ENCODE data around the gene RNF145.
A peak's percentile ranks its signal among the peaks of the same experiment; 100 is the strongest.

RNF145 gene

GRCh38 chr5:159257007-159257406, 47.7 kb upstream of the RNF145 start:
- TF ChIP-seq CREB1 (IDR thresholded peaks at IDR 0.05; ENCODE audit: low read depth) (no peak), YY1 (IDR thresholded peaks at IDR 0.05; ENCODE audit: low read depth) (no peak), NFIC (IDR thresholded peaks at IDR 0.05) (no peak), TCF12 (IDR thresholded peaks at IDR 0.05; ENCODE audit: low read depth) (no peak), TAF1 (IDR thresholded peaks at IDR 0.05; ENCODE audit: low read depth) (no peak), USF1 (IDR thresholded peaks at IDR 0.05) (no peak), RAD21 (IDR thresholded peaks at IDR 0.05; ENCODE audit: low read depth) (no peak), EP300 (IDR thresholded peaks at IDR 0.05; ENCODE audit: borderline replicate concordance) (no peak), EGR1 (IDR thresholded peaks at IDR 0.05) (no peak)
- TF ChIP-seq, protein P1, sequence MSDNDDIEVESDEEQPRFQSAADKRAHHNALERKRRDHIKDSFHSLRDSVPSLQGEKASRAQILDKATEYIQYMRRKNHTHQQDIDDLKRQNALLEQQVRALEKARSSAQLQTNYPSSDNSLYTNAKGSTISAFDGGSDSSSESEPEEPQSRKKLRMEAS (IDR thresholded peaks at IDR 0.05), result no peak

DNA sequence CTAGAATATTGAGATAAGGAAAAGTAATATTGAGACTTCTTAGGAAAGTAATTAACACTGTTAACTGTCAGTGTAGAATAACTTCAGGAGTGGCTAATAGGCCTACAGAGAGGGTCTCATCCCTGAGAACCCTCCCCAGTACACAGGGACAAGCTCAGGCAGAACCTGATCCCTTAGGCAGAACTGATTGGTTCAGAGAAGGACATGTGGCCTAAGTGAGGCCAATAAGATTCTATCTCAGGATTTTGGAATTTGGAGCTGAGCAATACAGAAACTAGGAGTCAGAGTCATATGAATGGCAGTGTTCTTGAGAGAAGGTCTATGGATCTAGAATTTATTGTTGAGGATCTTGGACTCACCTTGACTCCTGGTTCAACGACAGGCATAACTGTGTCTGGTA, 42.8 kb upstream of the RNF145 start:
- TF ChIP-seq, protein P1 (IDR thresholded peaks at IDR 0.05), result no peak
- TF ChIP-seq USF1 (IDR thresholded peaks at IDR 0.05), result 0 out of 2 replicates have a peak, but pooled peaks have one; percentile 35

GRCh38 chr5:159249158-159249557, 39.8 kb upstream of the RNF145 start:
- TF ChIP-seq TEAD4 (IDR thresholded peaks at IDR 0.05) (no peak), CEBPB (IDR thresholded peaks at IDR 0.05) (no peak), RAD21 (IDR thresholded peaks at IDR 0.05; ENCODE audit: low read depth) (no peak), FOXM1 (IDR thresholded peaks at IDR 0.05; ENCODE audit: borderline replicate concordance, low read depth) (no peak), EGR1 (IDR thresholded peaks at IDR 0.05) (no peak), USF1 (IDR thresholded peaks at IDR 0.05) (no peak), REST (IDR thresholded peaks at IDR 0.05; ENCODE audit: low read depth) (no peak), CREB1 (IDR thresholded peaks at IDR 0.05; ENCODE audit: low read depth) (no peak), ZBTB7A (IDR thresholded peaks at IDR 0.05; ENCODE audit: low read depth) (no peak), YY1 (IDR thresholded peaks at IDR 0.05; ENCODE audit: low read depth) (no peak), TCF12 (IDR thresholded peaks at IDR 0.05; ENCODE audit: low read depth) (no peak)

DNA sequence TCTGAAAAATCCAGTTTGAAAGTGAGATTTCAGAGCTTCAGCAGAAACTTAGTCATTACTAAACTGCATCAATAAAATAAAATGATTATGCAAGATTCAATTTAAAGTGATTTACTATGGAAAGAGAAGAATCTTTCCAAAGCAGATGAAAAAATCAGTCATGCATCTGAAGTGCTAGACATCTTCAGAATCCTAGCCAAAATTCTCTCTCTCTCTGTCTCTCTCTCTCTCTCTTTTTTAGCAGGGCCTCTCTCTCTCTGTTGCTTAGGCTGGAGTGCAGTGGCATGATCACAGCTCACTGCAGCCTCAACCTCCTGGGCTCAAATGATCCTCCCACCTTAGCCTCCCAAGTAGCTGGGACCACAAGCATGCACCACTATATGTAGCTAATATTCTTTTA, 35.5 kb upstream of the RNF145 start:
- no peak for TF ChIP-seq REST (IDR thresholded peaks at IDR 0.05; ENCODE audit: low read depth)
- no peak for TF ChIP-seq ZBTB7A (IDR thresholded peaks at IDR 0.05; ENCODE audit: low read depth)
- no peak for TF ChIP-seq NFIC (IDR thresholded peaks at IDR 0.05)
- TF ChIP-seq CREB1 (IDR thresholded peaks at IDR 0.05; ENCODE audit: low read depth), result no peak

- TF ChIP-seq EP300 (IDR thresholded peaks at IDR 0.05; ENCODE audit: borderline replicate concordance) (no peak), TCF12 (IDR thresholded peaks at IDR 0.05; ENCODE audit: low read depth) (no peak)
- TF ChIP-seq, protein P1 (IDR thresholded peaks at IDR 0.05), result no peak
These were observed 34.8 kb upstream of the RNF145 start for GRCh38 chr5:159244163-159244562.

DNA sequence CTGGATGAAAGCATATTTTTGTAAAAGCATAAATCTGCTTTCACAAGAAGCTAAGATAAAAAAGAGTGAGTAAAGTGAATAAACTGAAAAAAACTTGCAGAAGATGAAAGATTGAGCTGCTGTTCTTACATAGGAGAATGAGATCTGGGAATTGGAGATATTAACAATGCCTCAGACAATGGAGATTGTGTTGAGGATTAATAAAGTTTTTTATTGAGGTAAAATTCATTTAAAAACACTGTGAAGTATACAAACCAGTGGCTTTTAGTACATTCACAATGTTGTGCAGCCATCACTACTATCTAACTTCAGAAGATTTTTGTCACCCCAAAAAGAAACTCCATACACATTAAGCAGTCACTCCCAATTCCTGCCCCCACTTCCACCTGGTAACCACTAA, 34.0 kb upstream of the RNF145 start:
- no peak for TF ChIP-seq RAD21 (IDR thresholded peaks at IDR 0.05; ENCODE audit: low read depth)
- no peak for TF ChIP-seq TAF1 (IDR thresholded peaks at IDR 0.05; ENCODE audit: low read depth)
- no peak for TF ChIP-seq ZBTB7A (IDR thresholded peaks at IDR 0.05; ENCODE audit: low read depth)
- TF ChIP-seq TEAD4 (IDR thresholded peaks at IDR 0.05), result no peak
- TF ChIP-seq EP300 (IDR thresholded peaks at IDR 0.05; ENCODE audit: borderline replicate concordance), result no peak
- no peak for TF ChIP-seq USF1 (IDR thresholded peaks at IDR 0.05)
- TF ChIP-seq, protein P1 (IDR thresholded peaks at IDR 0.05), result no peak
- no peak for TF ChIP-seq FOXM1 (IDR thresholded peaks at IDR 0.05; ENCODE audit: borderline replicate concordance, low read depth)
- no peak for TF ChIP-seq TCF12 (IDR thresholded peaks at IDR 0.05; ENCODE audit: low read depth)
- TF ChIP-seq CREB1 (IDR thresholded peaks at IDR 0.05; ENCODE audit: low read depth), result no peak

Data from Ishikawa (cell line).